Measurements from ENCODE around the gene GIT1.
A peak's percentile ranks its signal among the peaks of the same experiment; 100 is the strongest.
"Not testable (repeated sequence)": the region's sequence is repeated elsewhere in the genome, so short reads cannot be mapped to it uniquely, and the experiment has no call there.

GIT1 gene

GRCh38 chr17:29566473-29567303 lies 22.8 kb downstream of the GIT1 start, which contains the start of gene ABHD15:
TSS of gene ABHD15 (minus strand) at chr17:29567037. CDS start at chr17:29566966, 71 bp downstream.
- DNase-seq: peak; percentile 87

GRCh38 chr17:29565643-29566472 lies 23.6 kb downstream of the GIT1 start:
- peak; percentile 86 for DNase-seq

- DNase-seq: no peak
Observed at GRCh38 chr17:29563816-29564215, 25.6 kb downstream of the GIT1 start.

GRCh38 chr17:29562615-29563014 lies 26.8 kb downstream of the GIT1 start:
- DNase-seq: no peak

GRCh38 chr17:29561554-29562517 lies 27.6 kb downstream of the GIT1 start:
- DNase-seq: no peak

DNA sequence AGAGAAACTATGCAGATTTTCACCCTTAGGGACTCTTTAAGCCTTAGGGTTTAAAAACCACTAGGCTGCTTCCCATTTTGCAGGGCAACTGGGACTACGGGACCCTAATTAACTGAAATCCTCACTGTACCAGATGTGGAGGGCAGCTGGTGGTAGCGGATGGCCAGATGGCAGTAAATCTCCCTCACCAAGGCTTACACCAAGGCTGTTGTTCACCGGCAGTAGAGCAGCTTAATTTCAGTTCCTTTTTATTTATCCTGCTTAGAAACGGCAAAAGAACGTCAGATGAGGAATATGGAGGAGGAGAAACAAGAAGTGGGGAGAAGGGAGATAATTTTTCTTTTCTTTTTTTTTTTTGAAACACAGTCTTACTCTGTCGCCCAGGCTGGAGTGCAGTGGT lies 29.1 kb downstream of the GIT1 start:
- DNase-seq: no peak

DNA sequence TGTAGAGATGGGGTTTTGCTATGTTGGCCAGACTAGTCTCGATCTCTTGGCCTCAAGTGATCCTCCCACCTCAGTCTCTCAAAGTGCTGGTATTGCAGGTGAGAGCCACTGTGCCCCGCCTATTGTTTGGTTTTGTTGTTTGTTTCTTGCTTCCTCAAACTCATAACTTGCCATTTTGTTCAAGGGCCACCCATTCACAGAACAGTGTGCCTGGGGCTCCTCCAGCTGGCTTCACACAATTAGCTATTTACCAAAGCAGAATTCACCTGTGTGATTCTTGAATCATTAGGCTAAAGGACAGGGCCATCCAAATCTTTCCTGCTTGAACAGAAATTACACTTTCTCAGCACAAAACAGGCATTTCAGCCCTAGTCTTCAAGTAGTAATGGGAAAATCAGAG lies 29.8 kb downstream of the GIT1 start:
- DNase-seq: no peak

DNA sequence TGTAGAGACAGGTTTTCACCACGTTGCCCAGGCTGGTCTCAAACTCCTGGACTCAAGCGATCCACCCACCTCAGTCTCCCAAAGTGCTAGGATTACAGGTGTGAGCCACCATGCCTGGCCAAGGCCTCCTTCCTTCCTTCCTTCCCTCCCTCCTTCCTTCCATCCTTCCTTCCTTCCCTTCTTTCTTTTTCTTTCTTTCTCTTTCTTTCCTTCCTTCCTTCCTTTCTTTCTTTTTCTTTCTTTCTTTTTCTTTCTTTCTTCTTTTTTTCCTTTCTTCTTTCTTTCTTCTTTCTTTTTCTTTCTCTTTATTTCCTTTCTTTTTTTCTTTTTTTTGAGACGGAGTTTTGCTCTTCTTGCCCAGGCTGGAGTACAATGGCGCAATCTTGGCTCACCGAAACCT lies 31.3 kb downstream of the GIT1 start:
- DNase-seq: not testable (repeated sequence)

DNA sequence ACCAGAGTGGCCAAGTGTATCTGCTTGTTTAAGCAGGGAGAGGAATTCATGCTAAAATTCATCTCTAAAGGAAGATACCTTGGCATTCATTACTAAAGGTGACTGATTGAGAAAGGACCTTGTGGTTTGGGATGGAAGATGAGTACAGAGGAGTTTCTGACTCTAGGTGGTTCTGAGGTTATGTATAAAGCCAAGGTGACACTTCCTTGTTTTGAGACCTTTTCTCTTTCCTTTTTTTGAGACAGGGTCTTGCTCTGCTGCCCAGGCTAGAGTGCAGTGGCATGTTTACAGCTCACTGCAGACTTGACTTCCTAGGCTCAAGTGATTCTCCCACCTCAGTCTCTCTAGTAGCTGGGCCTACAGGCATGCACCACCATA lies 31.7 kb downstream of the GIT1 start:
- no peak for DNase-seq

GRCh38 chr17:29557085-29557738 lies 32.2 kb downstream of the GIT1 start:
- no peak for DNase-seq

DNA sequence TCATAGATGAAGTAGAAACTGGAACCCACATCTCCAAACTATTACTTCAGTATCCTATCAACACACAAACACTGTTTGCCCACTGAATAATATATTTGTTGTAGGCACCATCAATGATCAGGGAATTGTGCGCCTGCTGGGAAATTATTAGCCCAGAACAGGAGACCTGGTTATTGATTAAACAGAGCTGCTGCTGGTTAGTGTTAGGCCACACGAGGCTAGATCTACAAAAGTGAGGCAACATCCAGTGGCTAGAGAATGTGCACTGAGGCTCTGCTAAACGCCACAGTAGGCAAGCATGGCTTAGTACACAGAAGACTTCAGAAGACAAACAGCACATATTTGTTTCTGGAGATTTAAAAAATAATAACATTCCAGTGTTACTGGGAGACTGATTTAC lies 33.6 kb downstream of the GIT1 start:
- no peak for DNase-seq

GRCh38 chr17:29549177-29549923 lies 40.1 kb downstream of the GIT1 start:
- no peak for DNase-seq

- DNase-seq: no peak
Observed at GRCh38 chr17:29546830-29547229, 42.6 kb downstream of the GIT1 start.

GRCh38 chr17:29546085-29546484 lies 43.4 kb downstream of the GIT1 start:
- DNase-seq: no peak

DNA sequence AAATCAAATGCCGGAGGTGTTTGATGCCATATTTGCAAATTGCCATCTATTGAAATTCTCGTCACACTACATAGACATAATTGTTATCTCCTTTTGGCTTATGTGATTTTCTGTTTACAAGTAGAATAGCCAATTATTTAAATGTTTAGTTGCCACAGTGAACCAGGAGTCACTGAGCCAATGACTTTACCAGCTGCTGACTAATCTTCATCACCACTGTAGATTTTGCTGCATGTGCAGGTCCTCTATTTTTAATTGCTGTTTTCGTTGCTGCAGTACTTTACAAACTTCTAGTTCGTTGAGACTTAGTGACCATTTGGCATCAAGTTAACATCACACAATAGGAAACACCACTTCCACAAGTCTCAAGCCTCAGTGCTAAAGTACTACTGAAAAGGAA lies 45.4 kb downstream of the GIT1 start:
- no peak for DNase-seq

DNA sequence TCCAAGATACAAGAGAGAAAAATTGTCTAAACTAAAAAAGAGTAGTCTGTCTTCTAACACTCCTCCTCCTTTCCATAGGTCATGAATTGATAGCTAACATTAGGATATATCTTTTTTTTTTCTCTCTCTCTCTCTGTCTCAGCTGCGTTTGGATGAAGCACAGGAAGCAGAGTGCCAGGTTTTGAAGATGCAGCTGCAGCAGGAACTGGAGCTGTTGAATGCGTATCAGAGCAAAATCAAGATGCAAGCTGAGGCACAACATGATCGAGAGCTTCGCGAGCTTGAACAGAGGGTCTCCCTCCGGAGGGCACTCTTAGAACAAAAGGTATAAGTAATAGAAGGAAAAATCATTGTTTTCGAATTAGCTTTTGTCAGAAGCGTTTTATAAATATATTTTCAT lies 55.5 kb downstream of the GIT1 start:
- no peak for DNase-seq

DNA sequence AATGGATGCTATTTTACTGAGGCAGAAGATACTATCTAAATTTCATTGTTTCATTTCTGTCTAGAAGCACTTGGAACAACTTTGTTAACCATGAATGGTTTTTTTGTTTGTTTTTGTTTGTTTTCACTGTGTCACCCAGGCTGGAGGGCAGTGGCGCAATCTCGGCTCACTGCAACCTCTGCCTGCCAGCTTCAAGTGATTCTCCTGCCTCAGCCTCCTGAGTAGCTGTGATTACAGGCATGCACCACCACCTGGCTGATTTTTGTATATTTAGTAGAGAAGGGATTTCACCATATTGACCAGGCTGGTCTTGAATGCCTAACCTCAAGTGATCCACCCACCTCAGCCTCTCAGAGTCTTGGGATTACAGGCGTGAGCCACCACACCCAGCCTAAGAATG lies 63.1 kb downstream of the GIT1 start:
- DNase-seq: no peak

- no peak for DNase-seq
Observed at GRCh38 chr17:29524692-29525091, 64.8 kb downstream of the GIT1 start.
